Stimulated activated CD8-positive, alpha-beta memory T cell treated with anti-CD3 and anti-CD28 coated beads, Interleukin-15, amount 100 ng/mL, for 4 hours (primary cell): Measurements from ENCODE around the gene EZH1.

Source experiments
- DNase-seq, 2 donors: peaks; one replicate each; pipeline ENCODE4 v3.0.0-alpha.2; 2020; ENCODE audit warnings: low read depth in 2 of 2

The EZH1 gene

GRCh38 chr17:42682722-42683403 lies 62.0 kb downstream of the EZH1 start:
- DNase-seq: no peak

DNA sequence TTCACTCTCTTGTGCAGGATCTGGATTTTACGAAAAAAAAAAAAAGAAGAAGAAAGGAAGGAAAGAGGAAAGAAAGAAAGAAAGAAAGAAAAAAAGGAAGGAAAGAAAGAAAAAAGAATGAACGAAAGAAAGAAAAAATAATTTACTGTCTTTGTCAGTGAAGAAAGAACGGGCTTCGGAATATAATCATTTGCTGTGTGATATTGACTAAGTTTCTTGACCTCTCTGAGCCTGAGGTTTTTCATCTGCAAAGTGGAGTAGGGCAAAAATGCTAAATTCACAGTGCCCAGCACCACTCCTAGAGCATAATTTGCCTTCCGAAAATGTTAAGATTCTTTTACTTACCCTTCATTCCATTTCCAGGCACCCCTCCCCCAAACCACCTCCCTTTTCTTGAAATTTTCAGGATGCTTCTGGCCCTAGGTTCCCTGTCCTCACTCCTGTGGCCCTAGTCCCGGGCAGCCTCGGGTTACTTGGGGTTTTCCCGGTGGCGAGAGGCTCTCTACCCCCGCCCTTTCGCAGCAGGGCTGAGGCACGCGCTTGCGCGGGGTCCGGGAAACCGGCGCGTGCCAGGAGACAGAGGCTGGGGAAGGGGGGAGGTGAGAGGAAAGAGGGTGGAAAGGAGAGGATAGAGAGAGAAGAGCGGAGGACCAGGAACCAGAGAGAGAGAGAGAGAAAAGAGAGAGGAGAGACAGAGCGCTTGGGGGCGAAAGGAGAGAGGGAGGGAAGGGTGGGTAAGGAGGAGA lies 62.7 kb downstream of the EZH1 start, which contains the start of gene CNTNAP1:
TSS of gene CNTNAP1 (plus strand) at position 556 of the 746 bp plus-strand sequence. CDS start 299 bp downstream, outside the sequence.
- DNase-seq: no peak

DNA sequence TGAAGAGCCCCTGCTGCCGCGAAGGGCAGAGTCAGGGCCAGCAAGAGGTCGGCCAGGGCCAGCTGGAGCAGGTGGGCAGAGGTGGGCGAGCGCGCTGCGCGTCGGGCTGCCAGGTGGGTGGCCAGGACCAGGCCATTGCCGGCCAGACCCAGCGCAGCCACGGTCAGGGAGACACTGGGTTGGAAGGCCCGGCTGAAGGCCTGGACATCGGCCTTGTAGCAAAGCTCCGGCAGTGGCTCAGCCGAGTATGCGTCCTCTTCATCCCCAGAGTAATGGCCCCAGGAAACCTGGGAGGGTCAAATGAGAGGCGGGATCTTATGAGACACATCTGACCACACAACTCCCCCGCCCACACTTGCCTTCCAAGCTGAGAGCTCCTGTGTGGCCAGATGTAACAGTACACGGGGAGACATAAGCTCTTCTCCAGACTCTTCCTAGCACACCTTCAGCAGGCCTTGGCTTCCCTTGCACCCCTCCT lies 64.5 kb downstream of the EZH1 start:
- no peak for DNase-seq

GRCh38 chr17:42679492-42680330 lies 65.1 kb downstream of the EZH1 start:
- DNase-seq: peak in 1 of 2 donors; percentile 49

- DNase-seq: no peak
Observed at GRCh38 chr17:42678951-42679491, 65.8 kb downstream of the EZH1 start.

GRCh38 chr17:42677921-42678781 lies 66.7 kb downstream of the EZH1 start:
- DNase-seq: peak; percentile 46 to 56

DNA sequence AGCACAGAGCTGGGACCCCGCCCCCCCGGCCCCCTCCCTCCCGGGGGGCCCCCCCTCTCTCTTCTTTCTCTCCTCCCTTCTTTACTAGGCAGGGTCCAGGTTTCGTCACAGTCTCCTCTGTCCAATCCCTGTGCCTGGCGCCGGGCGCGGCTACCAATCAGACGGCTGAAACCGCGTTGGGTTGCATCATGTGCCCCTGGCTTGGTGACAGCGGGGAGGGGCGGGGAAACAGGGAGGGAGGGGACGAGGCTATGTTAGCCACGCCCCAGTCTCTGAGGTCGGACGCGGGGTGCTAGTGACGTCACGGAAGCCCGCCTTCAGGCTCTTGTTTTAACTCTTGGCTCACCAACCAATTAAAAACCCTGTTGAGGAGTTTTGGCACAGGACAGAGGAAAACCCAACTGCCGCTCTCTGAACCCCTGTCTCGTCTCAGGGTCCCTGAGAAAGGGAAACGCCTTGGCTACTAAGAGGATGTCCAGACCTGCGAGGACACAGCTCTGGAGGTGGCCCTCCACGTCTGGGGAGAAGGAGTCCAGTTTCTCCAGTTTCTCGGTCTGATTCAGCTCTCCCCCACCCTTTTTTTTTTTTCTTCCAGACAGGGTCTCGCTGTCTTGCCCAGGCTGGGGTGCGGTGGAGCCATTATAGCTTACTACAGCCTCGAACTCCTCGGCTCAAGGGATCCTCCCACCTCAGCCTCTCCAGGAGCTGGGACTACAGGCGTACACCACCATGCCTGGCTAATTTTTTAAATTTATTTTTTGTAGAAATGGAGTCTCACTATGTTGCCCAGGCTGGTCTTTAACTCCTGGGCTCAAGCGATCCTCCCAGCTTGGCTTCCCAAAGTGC lies 67.6 kb downstream of the EZH1 start:
- DNase-seq: peak; percentile 94 to 98

DNA sequence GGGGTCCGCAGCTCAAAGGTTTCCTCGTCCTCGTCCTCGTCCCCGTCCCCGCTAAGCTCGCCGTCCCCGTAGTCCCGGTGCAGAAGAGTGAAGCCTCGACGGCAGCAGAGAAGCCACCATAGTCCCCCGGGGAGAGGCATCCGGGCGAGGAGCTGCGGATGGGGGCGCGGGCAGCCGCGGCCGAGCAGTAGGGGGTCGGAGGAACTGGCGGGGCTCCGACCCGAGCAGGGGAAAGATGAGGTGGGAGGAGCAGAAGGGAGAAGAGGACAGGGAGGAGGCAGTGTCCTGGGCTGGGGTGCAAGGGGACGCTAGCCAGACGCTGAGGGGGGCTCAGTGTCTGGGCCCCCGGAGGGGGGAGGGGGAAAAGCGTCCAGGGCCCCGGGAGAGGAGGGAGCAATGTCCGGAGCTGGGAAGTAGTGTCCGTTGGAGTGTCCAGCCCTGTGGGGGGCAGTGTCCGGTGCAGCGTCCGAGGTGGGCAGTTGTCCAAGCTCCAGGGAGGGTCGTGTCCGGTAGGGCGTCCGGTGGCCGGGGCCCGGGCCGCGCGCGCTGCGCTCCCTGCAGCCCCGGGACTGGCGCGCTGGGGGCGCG lies 68.3 kb downstream of the EZH1 start, which contains the start of gene PLEKHH3:
TSS of gene PLEKHH3 (minus strand) at position 571 of the 588 bp plus-strand sequence. CDS start at position 140, 431 bp downstream.
- DNase-seq: no peak

GRCh38 chr17:42675965-42676423 lies 68.8 kb downstream of the EZH1 start:
- no peak for DNase-seq

DNA sequence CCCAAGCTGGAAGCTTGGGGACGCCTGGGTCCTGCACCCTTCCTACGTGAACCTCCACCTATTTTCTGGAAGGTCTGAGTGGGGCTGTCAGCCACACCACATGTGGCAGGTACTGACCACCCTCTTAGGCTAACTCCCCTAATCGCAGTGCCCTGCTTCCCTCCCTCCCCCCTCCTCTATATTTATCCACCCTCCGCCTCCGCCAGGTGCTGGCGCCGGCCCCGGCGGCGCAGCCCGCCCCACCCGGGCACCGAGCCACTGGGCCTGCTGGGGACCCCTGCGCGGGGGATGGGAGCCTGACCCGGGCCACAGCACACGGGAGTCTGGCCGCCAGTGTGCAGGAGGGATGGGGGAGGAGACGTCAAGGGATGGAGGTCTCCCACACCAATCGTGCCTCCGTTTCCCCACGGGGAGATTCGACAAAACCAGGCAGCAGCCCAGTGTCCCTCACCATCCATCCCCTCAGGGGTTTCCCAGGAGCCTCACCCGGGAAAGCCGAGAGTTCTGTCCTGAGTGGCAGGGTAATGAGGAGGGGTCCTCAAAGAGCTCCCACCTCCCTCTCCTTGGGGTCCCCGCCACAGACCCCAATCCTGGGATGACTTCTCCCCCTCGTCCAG lies 69.4 kb downstream of the EZH1 start:
- DNase-seq: no peak

DNA sequence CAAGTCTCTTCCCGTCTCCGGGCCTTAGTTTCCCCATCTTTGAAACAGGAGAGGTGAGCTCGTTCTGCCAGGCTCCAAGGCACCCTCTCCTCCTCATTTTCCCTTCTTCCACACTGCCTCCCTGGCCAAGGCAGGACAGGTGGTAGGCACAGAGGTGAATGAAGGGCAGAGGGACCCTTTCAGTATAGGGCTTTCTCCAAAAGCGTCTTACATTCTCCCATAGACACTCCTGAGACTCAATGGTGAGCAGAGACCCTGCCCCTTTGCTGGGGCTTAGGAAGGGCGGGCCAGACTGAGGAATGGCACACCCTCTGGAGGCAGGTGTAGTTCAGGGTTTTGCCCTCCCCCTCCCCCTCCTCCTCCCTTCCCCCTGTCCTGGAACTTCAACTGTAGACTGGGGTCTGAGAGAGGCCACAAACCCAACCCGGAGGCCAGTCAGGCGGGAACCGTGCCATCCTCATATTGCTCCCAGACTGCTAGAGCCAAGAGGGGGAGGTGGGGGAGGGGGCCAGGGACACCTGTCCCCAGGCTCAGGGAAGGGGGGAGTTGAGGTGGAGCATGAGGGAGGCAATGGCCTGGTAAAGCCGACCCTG lies 70.0 kb downstream of the EZH1 start:
- DNase-seq: no peak

DNA sequence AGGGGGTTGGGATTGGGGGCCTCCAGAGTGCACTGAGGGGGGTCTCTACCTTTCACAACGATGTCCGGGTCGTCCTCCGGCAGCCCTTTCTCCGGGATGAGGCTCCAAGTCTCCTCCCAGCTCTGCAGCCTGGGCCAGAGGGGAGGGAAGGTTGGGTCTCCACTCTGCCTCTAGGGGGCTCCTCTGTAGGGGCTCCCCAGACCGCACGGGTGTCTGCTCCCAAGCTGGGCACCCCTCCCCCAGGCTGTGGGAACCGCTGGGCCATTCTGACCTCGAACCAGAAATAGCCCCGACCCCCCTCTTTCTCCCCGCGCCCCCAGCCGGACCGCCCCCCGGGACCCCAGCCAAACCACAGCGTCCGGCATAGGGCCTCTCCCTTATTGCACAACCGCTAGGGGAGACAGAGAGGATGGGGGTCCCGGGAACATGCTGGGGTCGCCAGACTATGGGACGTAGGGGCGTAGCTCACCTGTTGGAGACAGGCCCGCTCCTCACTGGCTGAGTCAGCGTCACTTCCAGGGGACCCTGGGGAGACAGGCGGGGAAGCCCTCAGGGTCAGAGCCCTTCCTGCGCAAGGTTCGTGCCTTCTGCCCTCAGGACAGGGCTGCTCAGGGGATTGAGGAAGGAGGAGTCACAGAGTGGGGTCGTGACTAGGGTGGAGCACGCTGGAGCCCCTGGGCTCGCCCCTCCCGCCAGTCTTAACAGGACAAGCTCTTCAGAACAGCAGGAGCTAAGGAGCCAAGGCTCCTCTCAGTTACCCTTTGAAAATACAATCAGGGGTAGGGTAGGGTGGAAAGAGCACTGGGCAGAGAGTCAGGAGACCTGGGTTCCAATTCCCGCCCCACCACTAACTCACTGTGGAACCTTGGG lies 70.7 kb downstream of the EZH1 start:
- DNase-seq: no peak

DNA sequence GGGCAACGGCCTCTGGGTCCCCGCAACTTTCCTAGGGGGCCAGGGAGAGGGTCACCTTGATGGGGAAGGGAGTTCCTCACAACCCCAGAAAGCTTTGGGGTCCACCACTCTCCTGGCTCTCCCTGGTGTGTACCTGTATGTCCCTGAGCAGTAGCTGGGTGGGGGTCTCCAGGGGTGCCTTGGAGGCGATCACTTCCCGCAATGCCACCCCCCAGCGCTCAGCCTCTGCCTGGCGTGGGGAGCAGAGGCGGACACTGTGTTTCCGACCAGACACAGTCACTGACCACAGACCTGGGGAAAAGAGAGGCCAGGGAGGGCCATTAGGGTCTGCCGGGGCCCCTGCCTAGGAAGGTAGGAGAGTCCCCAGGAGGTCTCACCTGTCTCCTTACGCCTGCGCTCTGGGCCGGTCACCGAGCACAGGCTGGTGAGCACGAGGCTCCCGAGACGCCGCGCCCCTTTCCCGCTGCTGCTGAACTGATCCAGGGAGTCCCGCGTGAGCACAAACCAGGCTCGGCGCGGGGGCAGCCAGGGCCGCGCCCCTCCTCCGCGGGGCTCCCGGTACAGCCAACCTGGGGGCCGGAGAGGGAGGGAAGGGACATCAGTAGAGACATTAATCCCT lies 71.5 kb downstream of the EZH1 start:
- no peak for DNase-seq

DNA sequence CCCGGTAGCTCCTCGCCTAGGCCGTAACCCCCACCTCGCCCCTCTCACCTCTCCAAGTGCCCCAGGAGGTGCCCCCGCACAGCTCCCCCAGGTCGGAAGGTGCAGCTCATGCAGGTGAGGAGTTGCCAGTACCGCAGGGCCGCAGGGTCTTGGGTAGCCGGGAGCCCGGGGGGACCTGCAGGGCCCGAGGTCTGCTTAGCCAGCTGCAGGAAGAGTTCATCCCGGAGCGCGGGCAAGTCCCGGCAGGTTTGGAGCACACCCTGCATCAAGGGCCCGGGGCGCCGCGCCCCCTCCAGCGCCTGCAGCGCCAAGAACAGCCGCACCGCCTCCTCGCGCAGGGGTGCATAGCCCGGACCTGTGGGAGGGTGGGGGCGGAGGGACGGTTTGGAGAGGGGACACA lies 72.8 kb downstream of the EZH1 start:
- no peak for DNase-seq

- DNase-seq: no peak
Observed at GRCh38 chr17:42670789-42671657, 73.8 kb downstream of the EZH1 start.
